Activated CD4-positive, alpha-beta T cell treated with anti-CD3 and anti-CD28 coated beads for 36 hours (primary cell): ENCODE data around the gene VPS18. TPM values are rescaled to one million over a fixed set of nuclear protein-coding genes. Genes with fewer than 3 reads are reported as not detected.
"Not testable (repeated sequence)": the region's sequence is repeated elsewhere in the genome, so short reads cannot be mapped to it uniquely, and the experiment has no call there.

Experiments used
- ATAC-seq: fragments of 200-7000 bp; cut with Tn5 transposase; one replicate; pipeline ENCODE4 v1.10.0; 2021; ENCODE audit warnings: mild to moderate bottlenecking, moderate library complexity
- CTCF ChIA-PET: fragments of 350-600 bp; sonication (Branson Sonifier 250); formaldehyde crosslinking; loops from one replicate; lab custom pipeline; 2021; ENCODE audit warnings: antibody characterized with exemption; lab: Charles Lee
- POLR2A ChIA-PET: fragments of 350-600 bp; sonication (Branson Sonifier 250); formaldehyde crosslinking; loops from one replicate; lab custom pipeline; 2021; ENCODE audit warnings: antibody characterized with exemption, inconsistent platforms; lab: Charles Lee
- DNase-seq: peaks from one replicate; pipeline ENCODE4 v3.0.0-alpha.2; 2020
- H3K27ac Mint-ChIP-seq: one replicate; pipeline ENCODE4 v1.8.0; 2021; ENCODE audit warnings: mixed read lengths
- H3K27me3 Mint-ChIP-seq: one replicate; pipeline ENCODE4 v1.8.0; 2021; ENCODE audit warnings: mixed read lengths
- H3K36me3 Mint-ChIP-seq: one replicate; pipeline ENCODE4 v1.8.0; 2021; ENCODE audit warnings: low read depth, mixed read lengths
- H3K4me1 Mint-ChIP-seq: one replicate; pipeline ENCODE4 v1.8.0; 2021; ENCODE audit warnings: mixed read lengths
- H3K4me3 Mint-ChIP-seq: one replicate; pipeline ENCODE4 v1.8.0; 2021; ENCODE audit warnings: mild to moderate bottlenecking, moderate library complexity, mixed read lengths
- H3K9me3 Mint-ChIP-seq: one replicate; pipeline ENCODE4 v1.8.0; 2021; ENCODE audit warnings: low read depth, mixed read lengths
- intact Hi-C, 2 experiments: fragments of 100-400 bp; cut with DNase I in 1 of 2; cut with micrococcal nuclease in 1 of 2; formaldehyde crosslinking; loops; one replicate each; pipeline versions ENCODE4 v1.14.2 to v1.15.1; 2022 to 2024; cut with DNase I, micrococcal nuclease
- total RNA-seq, 2 experiments: library from RNA; stranded (reverse); gene quantifications; one replicate each; pipeline ENCODE4 v1.2.3, GENCODE V29; 2021

Gene VPS18
- total RNA-seq, 2 experiments from 2014 or later, result 6.2 TPM

DNA sequence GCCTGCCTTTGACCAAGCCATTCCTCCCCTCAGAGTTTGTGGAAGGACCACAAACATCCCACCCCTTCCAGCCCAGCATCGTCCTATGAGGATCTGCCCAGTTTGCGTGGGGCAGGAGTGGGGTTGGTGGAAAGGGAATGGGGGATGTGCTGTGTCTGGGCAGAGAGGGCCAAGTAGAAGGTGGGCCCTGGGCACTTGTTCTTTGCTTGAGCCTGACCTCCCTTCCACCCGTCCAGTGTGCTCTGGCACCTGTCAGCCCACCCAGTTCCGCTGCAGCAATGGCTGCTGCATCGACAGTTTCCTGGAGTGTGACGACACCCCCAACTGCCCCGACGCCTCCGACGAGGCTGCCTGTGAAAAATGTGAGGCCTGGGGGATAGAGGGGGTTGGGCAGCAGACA is 40.1 kb upstream of the VPS18 start:
- Mint-ChIP-seq H3K4me1 (peaks cover under 1% of the 10 kb centered on the region), H3K27ac (no peak overlapping the region), H3K4me3 (no peak overlapping the region), H3K9me3 (no peaks in the 10 kb centered on the region), H3K27me3 (no peaks in the 10 kb centered on the region), H3K36me3 (peaks cover 2% of the 10 kb centered on the region)
- ATAC-seq, result no peak
- ChIA-PET POLR2A (no interaction called here), CTCF (interaction anchor here (1.2 to 9.2 kb wide), 3 partner anchors 26 to 43 kb away, joined by 5 to 268 read pairs (median 150); partner anchors contain the start of genes PPP1R14D and VPS18)
- intact Hi-C loops, result no loop called here
- DNase-seq, result no peak

- Mint-ChIP-seq H3K36me3 (peaks cover 2% of the 10 kb centered on the region), H3K9me3 (no peaks in the 10 kb centered on the region), H3K4me1 (peaks cover 3% of the 10 kb centered on the region), H3K27ac (no peak overlapping the region), H3K4me3 (no peak overlapping the region), H3K27me3 (no peaks in the 10 kb centered on the region)
- intact Hi-C loops, result no loop called here
- DNase-seq, result no peak
- ChIA-PET POLR2A (no interaction called here), CTCF (interaction anchor here (5.7 to 9.2 kb wide), 3 partner anchors 35 to 49 kb away, joined by 65 to 268 read pairs (median 150); partner anchors contain the start of gene VPS18)
- no peak for ATAC-seq
These were observed 38.5 kb upstream of the VPS18 start for GRCh38 chr15:40855706-40856234.

DNA sequence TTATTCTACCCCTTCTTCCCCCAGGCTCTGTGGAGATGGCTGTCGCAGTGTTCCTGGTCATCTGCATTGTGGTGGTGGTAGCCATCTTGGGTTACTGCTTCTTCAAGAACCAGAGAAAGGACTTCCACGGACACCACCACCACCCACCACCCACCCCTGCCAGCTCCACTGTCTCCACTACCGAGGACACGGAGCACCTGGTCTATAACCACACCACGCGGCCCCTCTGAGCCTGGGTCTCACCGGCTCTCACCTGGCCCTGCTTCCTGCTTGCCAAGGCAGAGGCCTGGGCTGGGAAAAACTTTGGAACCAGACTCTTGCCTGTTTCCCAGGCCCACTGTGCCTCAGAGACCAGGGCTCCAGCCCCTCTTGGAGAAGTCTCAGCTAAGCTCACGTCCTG is 37.5 kb upstream of the VPS18 start:
- Mint-ChIP-seq H3K27me3 (no peaks in the 10 kb centered on the region), H3K9me3 (no peaks in the 10 kb centered on the region), H3K36me3 (peaks cover 2% of the 10 kb centered on the region), H3K4me3 (no peak overlapping the region), H3K27ac (no peak overlapping the region), H3K4me1 (peaks cover 3% of the 10 kb centered on the region)
- DNase-seq (no peak), ATAC-seq (no peak)
- CTCF ChIA-PET, result interaction anchor here (0.5 to 9.2 kb wide), 12 partner anchors 13 to 692 kb away, joined by 3 to 268 read pairs (median 6); partner anchors contain the start of genes DNAJC17, SPINT1, VPS18 and ZFYVE19
- POLR2A ChIA-PET, result no interaction called here
- intact Hi-C loops, result loop anchor here in 1 of 2 experiments (1.0 kb wide), 1 partner anchor 38 kb away; the partner anchor contains the start of gene VPS18

GRCh38 chr15:40857601-40858341 is 36.5 kb upstream of the VPS18 start:
- peaks cover 3% of the 10 kb centered on the region for H3K4me1 Mint-ChIP-seq
- POLR2A ChIA-PET, result interaction anchor here (0.8 to 2.4 kb wide), 3 partner anchors 20 to 40 kb away, joined by 4 to 19 read pairs (median 4); partner anchors contain the start of gene VPS18

GRCh38 chr15:40858706-40859105 is 35.5 kb upstream of the VPS18 start:
- peaks cover 2% of the 10 kb centered on the region for H3K36me3 Mint-ChIP-seq
- no peak for DNase-seq
- no peak overlapping the region for H3K27ac Mint-ChIP-seq
- intact Hi-C loops, result loop anchor here (1.0 to 2.0 kb wide), 3 partner anchors 36 to 327 kb away; partner anchors contain the start of gene VPS18 (in 1 of the 2)
- no peaks in the 10 kb centered on the region for H3K9me3 Mint-ChIP-seq
- CTCF ChIA-PET, result interaction anchor here (0.6 to 9.2 kb wide), 30 partner anchors 9 to 618 kb away, joined by 3 to 268 read pairs (median 4); partner anchors contain the start of genes CHAC1, CHP1, EXD1 and SPINT1
- ATAC-seq, result no peak
- POLR2A ChIA-PET, result interaction anchor here (1.0 to 2.4 kb wide), 2 partner anchors 34 to 36 kb away, joined by 4 to 19 read pairs; partner anchors contain the start of gene VPS18
- peaks cover 3% of the 10 kb centered on the region for H3K4me1 Mint-ChIP-seq
- no peak overlapping the region for H3K4me3 Mint-ChIP-seq
- H3K27me3 Mint-ChIP-seq, result no peaks in the 10 kb centered on the region

More at GRCh38 chr15:40857601-40858341, 36.5 kb upstream of the VPS18 start:
- Mint-ChIP-seq H3K36me3 (peaks cover 2% of the 10 kb centered on the region), H3K27ac (no peak overlapping the region), H3K9me3 (no peaks in the 10 kb centered on the region), H3K27me3 (no peaks in the 10 kb centered on the region), H3K4me3 (no peak overlapping the region)
- ATAC-seq (peak; percentile 94), DNase-seq (peak; percentile 89)
- CTCF ChIA-PET, result interaction anchor here (0.5 to 9.2 kb wide), 38 partner anchors 10 to 1519 kb away, joined by 3 to 268 read pairs (median 4); partner anchors contain the start of genes CCDC32, CHP1, DNAJC17 and EXD1
- intact Hi-C loops, result loop anchor here in 1 of 2 experiments (1.0 to 2.0 kb wide), 2 partner anchors 37 to 165 kb away; partner anchors contain the start of gene VPS18

GRCh38 chr15:40859206-40859851 is 34.9 kb upstream of the VPS18 start:
- Mint-ChIP-seq H3K4me1 (peaks cover 3% of the 10 kb centered on the region), H3K36me3 (peaks cover 2% of the 10 kb centered on the region), H3K27ac (no peak overlapping the region), H3K27me3 (no peaks in the 10 kb centered on the region), H3K9me3 (no peaks in the 10 kb centered on the region), H3K4me3 (no peak overlapping the region)
- ChIA-PET POLR2A (interaction anchor here (0.8 to 2.4 kb wide), 3 partner anchors 14 to 35 kb away, joined by 4 to 19 read pairs (median 5); partner anchors contain the start of genes RHOV and VPS18), CTCF (interaction anchor here (0.6 to 9.2 kb wide), 35 partner anchors 8 to 619 kb away, joined by 3 to 268 read pairs (median 3); partner anchors contain the start of genes CHAC1, CHP1, EXD1 and SPINT1)
- DNase-seq (peak; percentile 94), ATAC-seq (peak; percentile 90)
- intact Hi-C loops, result loop anchor here (1.0 to 2.0 kb wide), 3 partner anchors 35 to 326 kb away; partner anchors contain the start of gene VPS18 (in 1 of the 2)

GRCh38 chr15:40861147-40861546 is 33.1 kb upstream of the VPS18 start:
- H3K27ac Mint-ChIP-seq, H3K9me3 Mint-ChIP-seq, H3K4me3 Mint-ChIP-seq, intact Hi-C loops, DNase-seq, H3K4me1 Mint-ChIP-seq, ATAC-seq, POLR2A ChIA-PET, H3K27me3 Mint-ChIP-seq, H3K36me3 Mint-ChIP-seq: not testable (repeated sequence)
- CTCF ChIA-PET, result interaction anchor here (1.3 to 9.2 kb wide), 3 partner anchors 17 to 36 kb away, joined by 4 to 268 read pairs (median 32); partner anchors contain the start of genes SPINT1 and VPS18

GRCh38 chr15:40863660-40864270 is 30.5 kb upstream of the VPS18 start:
- DNase-seq, result no peak
- Mint-ChIP-seq H3K9me3 (no peaks in the 10 kb centered on the region), H3K4me3 (no peak overlapping the region), H3K36me3 (no peaks in the 10 kb centered on the region), H3K4me1 (peaks cover 3% of the 10 kb centered on the region), H3K27me3 (no peaks in the 10 kb centered on the region), H3K27ac (no peak overlapping the region)
- ATAC-seq, result no peak
- ChIA-PET CTCF (interaction anchor here (0.5 to 1.8 kb wide), 3 partner anchors 20 to 28 kb away, joined by 3 to 9 read pairs (median 3); no protein-coding TSS in a partner anchor), POLR2A (interaction anchor here (1.1 kb wide), 1 partner anchor 24 kb away, joined by 3 read pairs; no protein-coding TSS in a partner anchor)
- intact Hi-C loops, result no loop called here

- ChIA-PET POLR2A (no interaction called here), CTCF (interaction anchor here (0.7 to 2.2 kb wide), 2 partner anchors 9 to 37 kb away, joined by 3 to 12 read pairs; no protein-coding TSS in a partner anchor)
- H3K36me3 Mint-ChIP-seq, result no peaks in the 10 kb centered on the region
These were observed 27.1 kb upstream of the VPS18 start for GRCh38 chr15:40867199-40867598.

DNA sequence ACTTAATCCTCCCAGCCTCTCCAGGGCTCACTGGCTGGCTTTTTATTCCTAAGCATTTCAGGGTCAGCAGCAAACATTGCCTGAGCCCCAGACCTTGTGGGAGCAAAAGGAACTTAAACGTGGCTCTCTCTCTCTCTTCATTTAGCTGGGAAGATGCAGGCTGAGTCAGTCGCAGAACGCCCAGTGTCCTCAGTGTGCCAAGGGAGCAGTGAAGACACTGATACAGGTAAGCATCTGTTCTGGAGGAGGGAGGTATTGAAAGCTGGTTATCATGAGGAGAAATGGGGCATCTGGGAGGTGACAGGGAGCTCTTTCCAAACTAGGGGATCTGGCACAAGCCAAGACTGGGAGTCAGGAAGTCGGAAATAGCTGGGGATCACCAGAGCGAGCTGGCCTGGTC is 24.6 kb upstream of the VPS18 start:
- H3K27me3 Mint-ChIP-seq, result peaks cover 3% of the 10 kb centered on the region
- H3K27ac Mint-ChIP-seq, result no peak overlapping the region
- DNase-seq (no peak), ATAC-seq (no peak)
- no peaks in the 10 kb centered on the region for H3K36me3 Mint-ChIP-seq
- intact Hi-C loops, result no loop called here
- H3K9me3 Mint-ChIP-seq, result no peaks in the 10 kb centered on the region
- H3K4me1 Mint-ChIP-seq, result peaks cover 21% of the 10 kb centered on the region
- CTCF ChIA-PET, result interaction anchor here (0.6 to 1.6 kb wide), 9 partner anchors 9 to 318 kb away, joined by 3 to 5 read pairs (median 4); partner anchors contain the start of gene VPS18
- POLR2A ChIA-PET, result no interaction called here
- no peak overlapping the region for H3K4me3 Mint-ChIP-seq

More at GRCh38 chr15:40867199-40867598, 27.1 kb upstream of the VPS18 start:
- H3K27me3 Mint-ChIP-seq, result no peaks in the 10 kb centered on the region
- DNase-seq, result no peak
- no peak overlapping the region for H3K27ac Mint-ChIP-seq
- no peak for ATAC-seq
- intact Hi-C loops, result no loop called here
- H3K4me1 Mint-ChIP-seq, result peaks cover 10% of the 10 kb centered on the region
- no peak overlapping the region for H3K4me3 Mint-ChIP-seq
- H3K9me3 Mint-ChIP-seq, result no peaks in the 10 kb centered on the region
